Right lobe of liver (tissue), 4 donors: ENCODE results near the gene KRT39.

ENCODE experiments used
- POLR2A ChIP-seq: fragments of 450-650 bp; IDR thresholded peaks from one replicate; pipeline ENCODE4 v1.6.1; 2017; ENCODE audit warnings: antibody characterized with exemption, mild to moderate bottlenecking
- TF ChIP-seq, protein P1 (sequence below), 4 donors: fragments of 200-600 bp in 3 of 4; fragments of 450-650 bp in 1 of 4; IDR thresholded peaks; one replicate each; pipeline versions ENCODE4 v1.5.1 to v1.8.0; 2016 to 2022; ENCODE audit warnings: antibody characterized with exemption in 4 of 4, mild to moderate bottlenecking in 2 of 4
- donor health status: DM: no; HTN: no; CAD: no.
- donor health status: DM: no; HTN: no; CAD: no.
- donor health status: DM: no; HTN: yes; CAD: no.

GRCh38 chr17:40952154-40952553 is 14.6 kb downstream of the KRT39 start:
- TF ChIP-seq, protein P1, sequence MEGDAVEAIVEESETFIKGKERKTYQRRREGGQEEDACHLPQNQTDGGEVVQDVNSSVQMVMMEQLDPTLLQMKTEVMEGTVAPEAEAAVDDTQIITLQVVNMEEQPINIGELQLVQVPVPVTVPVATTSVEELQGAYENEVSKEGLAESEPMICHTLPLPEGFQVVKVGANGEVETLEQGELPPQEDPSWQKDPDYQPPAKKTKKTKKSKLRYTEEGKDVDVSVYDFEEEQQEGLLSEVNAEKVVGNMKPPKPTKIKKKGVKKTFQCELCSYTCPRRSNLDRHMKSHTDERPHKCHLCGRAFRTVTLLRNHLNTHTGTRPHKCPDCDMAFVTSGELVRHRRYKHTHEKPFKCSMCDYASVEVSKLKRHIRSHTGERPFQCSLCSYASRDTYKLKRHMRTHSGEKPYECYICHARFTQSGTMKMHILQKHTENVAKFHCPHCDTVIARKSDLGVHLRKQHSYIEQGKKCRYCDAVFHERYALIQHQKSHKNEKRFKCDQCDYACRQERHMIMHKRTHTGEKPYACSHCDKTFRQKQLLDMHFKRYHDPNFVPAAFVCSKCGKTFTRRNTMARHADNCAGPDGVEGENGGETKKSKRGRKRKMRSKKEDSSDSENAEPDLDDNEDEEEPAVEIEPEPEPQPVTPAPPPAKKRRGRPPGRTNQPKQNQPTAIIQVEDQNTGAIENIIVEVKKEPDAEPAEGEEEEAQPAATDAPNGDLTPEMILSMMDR (IDR thresholded peaks at IDR 0.05) = no peak
- no peak for TF ChIP-seq POLR2A
